ENCODE results near the gene SLC16A3. TPM values are rescaled to one million over a fixed set of nuclear protein-coding genes. Genes with fewer than 3 reads are reported as not detected.

Gene SLC16A3
- total RNA-seq, 1 donor from 2014 or later, result 115 TPM

DNA sequence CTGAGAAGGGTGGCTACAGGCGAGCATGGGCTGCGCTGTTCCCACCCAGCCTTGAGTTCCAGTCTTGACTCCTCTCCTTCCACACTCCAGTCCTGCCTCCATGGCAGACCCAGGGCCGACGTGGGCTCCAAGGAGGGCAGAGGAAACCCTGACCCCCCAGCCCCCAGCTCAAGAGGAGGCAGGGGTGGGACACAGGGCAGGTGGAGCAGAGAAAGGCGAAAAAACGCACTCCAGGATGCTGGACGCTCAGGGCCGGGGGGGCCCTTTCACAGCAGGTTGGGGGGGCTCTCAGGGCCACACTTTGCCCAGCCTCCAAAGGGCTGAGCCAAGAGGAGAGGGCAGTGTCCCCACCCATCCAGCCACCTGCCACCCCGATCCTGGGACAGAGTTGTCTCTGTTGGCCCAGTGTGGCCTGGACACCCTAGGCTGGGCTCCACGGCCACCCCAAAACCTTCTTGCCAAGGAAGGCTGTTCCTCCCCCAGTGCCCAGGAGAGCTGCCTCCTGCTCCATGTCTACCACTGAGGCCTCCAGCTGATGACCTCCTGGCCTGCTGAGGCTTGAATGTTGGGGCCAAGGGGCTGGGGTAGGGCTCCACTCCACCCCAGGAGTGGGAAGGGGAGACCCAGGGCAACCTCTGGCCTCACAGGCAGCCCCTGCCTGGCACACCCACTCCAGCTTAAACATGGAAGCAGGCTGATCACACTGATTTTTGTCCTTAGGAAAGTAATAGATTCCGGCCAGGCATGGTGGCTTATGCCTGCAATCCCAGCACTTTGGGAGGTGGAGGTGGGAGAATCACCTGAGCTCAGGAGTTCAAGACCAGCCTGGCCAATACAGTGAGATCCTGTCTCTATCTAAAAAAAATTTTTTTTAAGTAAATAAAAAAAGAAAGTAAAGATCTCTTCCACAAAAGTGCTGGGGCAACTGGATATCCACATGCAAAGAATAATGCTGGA is 8.8 kb upstream of the SLC16A3 start:
- H3K27ac Mint-ChIP-seq, result no peak overlapping the region
- H3K4me3 Mint-ChIP-seq, result no peak overlapping the region
- no peaks in the 10 kb centered on the region for H3K27me3 Mint-ChIP-seq (ENCODE audit: insufficient read depth)
- no peak for DNase-seq (ENCODE audit: low spot score)
- intact Hi-C loops (cut with micrococcal nuclease), result no loop called here
- no peaks in the 10 kb centered on the region for H3K9me3 Mint-ChIP-seq
- H3K36me3 Mint-ChIP-seq (ENCODE audit: low read depth), result no peaks in the 10 kb centered on the region
- H3K4me1 Mint-ChIP-seq (ENCODE audit: low read depth), result peaks cover 14% of the 10 kb centered on the region

- no peak overlapping the region for H3K4me3 Mint-ChIP-seq
- no peaks in the 10 kb centered on the region for H3K36me3 Mint-ChIP-seq (ENCODE audit: low read depth)
- H3K9me3 Mint-ChIP-seq, result no peaks in the 10 kb centered on the region
- intact Hi-C loops (cut with micrococcal nuclease), result no loop called here
- H3K27me3 Mint-ChIP-seq (ENCODE audit: insufficient read depth), result no peaks in the 10 kb centered on the region
- H3K4me1 Mint-ChIP-seq (ENCODE audit: low read depth), result peaks cover 5% of the 10 kb centered on the region
- DNase-seq (ENCODE audit: low spot score), result no peak
- H3K27ac Mint-ChIP-seq, result peak overlapping the region; percentile 22
These were observed 7.4 kb upstream of the SLC16A3 start for GRCh38 chr17:82221341-82221902.

DNA sequence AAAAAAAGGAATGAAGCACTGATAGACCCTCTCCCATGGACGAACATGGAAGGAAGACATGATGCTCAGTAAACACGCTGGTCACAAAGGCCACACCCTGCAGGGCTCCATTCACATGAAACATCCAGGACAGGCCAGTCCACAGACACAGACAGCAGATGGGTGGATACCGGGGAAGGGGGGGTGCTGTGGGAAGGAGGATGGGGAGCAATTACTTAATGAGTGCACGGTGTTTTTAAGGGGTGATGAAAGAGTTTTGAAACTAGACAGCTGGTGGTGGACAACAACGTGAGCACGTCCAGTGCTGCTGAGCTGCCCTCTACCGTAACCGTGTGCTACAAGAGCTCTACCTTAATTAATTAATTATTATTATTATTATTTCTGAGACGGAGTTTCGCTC is 6.0 kb upstream of the SLC16A3 start:
- H3K4me1 Mint-ChIP-seq (ENCODE audit: low read depth), result no peaks in the 10 kb centered on the region
- H3K36me3 Mint-ChIP-seq (ENCODE audit: low read depth), result no peaks in the 10 kb centered on the region
- H3K27ac Mint-ChIP-seq, result no peak overlapping the region
- H3K4me3 Mint-ChIP-seq, result no peak overlapping the region
- intact Hi-C loops (cut with micrococcal nuclease), result no loop called here
- H3K27me3 Mint-ChIP-seq (ENCODE audit: insufficient read depth), result no peaks in the 10 kb centered on the region
- no peak for DNase-seq (ENCODE audit: low spot score)
- H3K9me3 Mint-ChIP-seq, result no peaks in the 10 kb centered on the region

DNA sequence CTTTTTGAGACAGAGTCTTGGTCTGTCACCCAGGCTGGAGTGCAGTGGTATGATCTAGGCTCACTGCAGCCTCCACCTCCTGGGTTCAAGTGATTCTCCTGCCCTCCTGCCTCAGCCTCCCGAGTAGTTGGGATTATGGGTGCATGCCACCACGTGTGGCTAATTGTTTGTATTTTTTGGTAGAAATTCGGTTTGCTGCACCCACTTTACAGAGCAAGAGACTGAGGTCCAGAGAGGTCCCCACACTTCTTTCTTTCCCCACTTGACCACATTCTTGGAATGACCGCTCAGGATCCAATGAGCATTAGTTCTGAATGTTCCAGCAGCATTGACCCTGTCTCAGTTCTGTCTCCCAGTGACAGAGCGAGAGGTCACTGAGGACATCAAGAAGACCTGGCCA is 5.3 kb upstream of the SLC16A3 start:
- intact Hi-C loops (cut with micrococcal nuclease), result no loop called here
- Mint-ChIP-seq H3K36me3 (ENCODE audit: low read depth) (no peaks in the 10 kb centered on the region), H3K4me1 (ENCODE audit: low read depth) (no peaks in the 10 kb centered on the region), H3K27ac (no peak overlapping the region), H3K27me3 (ENCODE audit: insufficient read depth) (no peaks in the 10 kb centered on the region), H3K9me3 (no peaks in the 10 kb centered on the region), H3K4me3 (no peak overlapping the region)
- DNase-seq (ENCODE audit: low spot score), result no peak

- no peak overlapping the region for H3K4me3 Mint-ChIP-seq
- no peak overlapping the region for H3K27ac Mint-ChIP-seq
- H3K27me3 Mint-ChIP-seq (ENCODE audit: insufficient read depth), result no peaks in the 10 kb centered on the region
- no peaks in the 10 kb centered on the region for H3K36me3 Mint-ChIP-seq (ENCODE audit: low read depth)
- no peaks in the 10 kb centered on the region for H3K4me1 Mint-ChIP-seq (ENCODE audit: low read depth)
- no peaks in the 10 kb centered on the region for H3K9me3 Mint-ChIP-seq
- intact Hi-C loops (cut with micrococcal nuclease), result no loop called here
- DNase-seq (ENCODE audit: low spot score), result no peak
These were observed 4.2 kb upstream of the SLC16A3 start for GRCh38 chr17:82224666-82225065.

GRCh38 chr17:82225368-82226029 is 3.3 kb upstream of the SLC16A3 start:
- Mint-ChIP-seq H3K27ac (no peak overlapping the region), H3K36me3 (ENCODE audit: low read depth) (peaks cover 2% of the 10 kb centered on the region), H3K4me1 (ENCODE audit: low read depth) (peaks cover 5% of the 10 kb centered on the region), H3K4me3 (no peak overlapping the region), H3K27me3 (ENCODE audit: insufficient read depth) (no peaks in the 10 kb centered on the region), H3K9me3 (no peaks in the 10 kb centered on the region)
- DNase-seq (ENCODE audit: low spot score), result no peak
- intact Hi-C loops (cut with micrococcal nuclease), result no loop called here

- Mint-ChIP-seq H3K4me1 (ENCODE audit: low read depth) (peaks cover 5% of the 10 kb centered on the region), H3K9me3 (no peaks in the 10 kb centered on the region), H3K4me3 (no peak overlapping the region), H3K27me3 (ENCODE audit: insufficient read depth) (no peaks in the 10 kb centered on the region), H3K36me3 (ENCODE audit: low read depth) (peaks cover 2% of the 10 kb centered on the region), H3K27ac (no peak overlapping the region)
- DNase-seq (ENCODE audit: low spot score), result no peak
- intact Hi-C loops (cut with micrococcal nuclease), result no loop called here
These were observed 2.6 kb upstream of the SLC16A3 start for GRCh38 chr17:82226146-82226808.

GRCh38 chr17:82226809-82227628 is 1.8 kb upstream of the SLC16A3 start:
- Mint-ChIP-seq H3K27ac (no peak overlapping the region), H3K36me3 (ENCODE audit: low read depth) (peaks cover 2% of the 10 kb centered on the region), H3K27me3 (ENCODE audit: insufficient read depth) (no peaks in the 10 kb centered on the region), H3K9me3 (no peaks in the 10 kb centered on the region), H3K4me3 (peak overlapping the region; percentile 69), H3K4me1 (ENCODE audit: low read depth) (peaks cover 5% of the 10 kb centered on the region)
- intact Hi-C loops (cut with micrococcal nuclease), result no loop called here
- DNase-seq (ENCODE audit: low spot score), result no peak

DNA sequence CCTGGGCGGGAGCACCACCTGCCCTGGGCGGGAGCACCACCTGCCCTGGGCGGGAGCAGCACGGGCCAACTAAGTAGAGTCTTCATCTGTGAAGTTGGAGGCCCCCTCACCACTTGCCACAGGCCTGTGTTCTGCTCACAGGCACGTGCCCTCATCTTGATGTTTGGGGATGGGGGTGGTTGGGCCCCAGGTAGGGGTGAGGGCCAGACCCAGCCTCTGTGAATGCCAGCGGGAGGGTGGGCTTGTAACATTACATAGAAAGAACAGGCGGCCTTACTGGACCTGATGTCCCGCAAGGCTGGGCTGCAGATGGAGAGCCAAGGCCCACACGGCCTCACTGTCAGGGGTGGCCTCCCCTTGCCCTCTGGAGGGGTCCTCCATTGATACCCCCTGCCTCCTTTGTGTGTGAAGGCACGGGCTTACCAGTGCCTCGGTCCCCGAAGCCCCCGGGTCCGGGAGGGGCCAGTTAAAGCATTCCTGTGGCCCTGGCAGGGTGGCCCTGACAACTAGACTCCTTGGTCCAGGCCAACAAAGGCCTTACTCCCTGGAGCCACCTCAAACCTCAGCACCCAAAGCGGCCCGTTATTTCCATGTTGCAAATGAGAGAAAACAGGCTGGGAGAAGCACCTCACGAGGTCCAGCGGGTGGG is 1.1 kb upstream of the SLC16A3 start:
- no peaks in the 10 kb centered on the region for H3K27me3 Mint-ChIP-seq (ENCODE audit: insufficient read depth)
- H3K4me3 Mint-ChIP-seq, result peak overlapping the region; percentile 82
- peaks cover 5% of the 10 kb centered on the region for H3K4me1 Mint-ChIP-seq (ENCODE audit: low read depth)
- intact Hi-C loops (cut with micrococcal nuclease), result loop anchor here (1.0 to 2.0 kb wide), 3 partner anchors 11 to 191 kb away; partner anchors contain the start of genes HEXD and OGFOD3
- peak overlapping the region; percentile 78 for H3K27ac Mint-ChIP-seq
- H3K36me3 Mint-ChIP-seq (ENCODE audit: low read depth), result peaks cover 2% of the 10 kb centered on the region
- no peak for DNase-seq (ENCODE audit: low spot score)
- no peaks in the 10 kb centered on the region for H3K9me3 Mint-ChIP-seq

DNA sequence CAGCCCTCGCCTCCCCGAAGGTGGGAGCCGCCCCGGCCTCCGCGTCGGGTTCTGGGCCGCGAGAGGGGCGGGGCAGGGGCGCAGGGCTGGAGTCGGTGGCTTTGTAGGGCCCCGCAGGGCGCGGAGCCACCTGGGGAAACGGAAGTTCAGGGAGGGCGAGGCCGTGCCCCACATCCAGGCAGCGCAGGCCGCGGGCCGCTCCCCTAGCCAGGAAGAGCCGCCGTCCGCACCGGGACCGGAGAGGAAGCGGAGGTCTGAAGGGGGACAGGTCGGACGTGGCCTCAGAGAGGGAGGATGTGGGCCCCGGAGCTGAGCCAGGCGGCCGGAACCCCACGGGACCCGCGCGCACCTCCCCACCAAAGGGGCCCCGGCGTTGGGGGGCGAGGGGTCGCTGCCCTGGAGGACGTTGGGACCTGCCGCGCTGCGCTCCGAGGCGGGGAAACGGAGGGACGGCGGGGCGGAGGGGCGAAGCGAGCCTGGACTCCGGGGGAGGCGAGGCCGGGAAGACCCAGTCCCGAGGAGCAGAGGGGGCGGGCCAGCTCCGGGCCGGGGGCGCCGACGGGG is 482 bp upstream of the SLC16A3 start:
- peak overlapping the region; percentile 78 for H3K27ac Mint-ChIP-seq

DNA sequence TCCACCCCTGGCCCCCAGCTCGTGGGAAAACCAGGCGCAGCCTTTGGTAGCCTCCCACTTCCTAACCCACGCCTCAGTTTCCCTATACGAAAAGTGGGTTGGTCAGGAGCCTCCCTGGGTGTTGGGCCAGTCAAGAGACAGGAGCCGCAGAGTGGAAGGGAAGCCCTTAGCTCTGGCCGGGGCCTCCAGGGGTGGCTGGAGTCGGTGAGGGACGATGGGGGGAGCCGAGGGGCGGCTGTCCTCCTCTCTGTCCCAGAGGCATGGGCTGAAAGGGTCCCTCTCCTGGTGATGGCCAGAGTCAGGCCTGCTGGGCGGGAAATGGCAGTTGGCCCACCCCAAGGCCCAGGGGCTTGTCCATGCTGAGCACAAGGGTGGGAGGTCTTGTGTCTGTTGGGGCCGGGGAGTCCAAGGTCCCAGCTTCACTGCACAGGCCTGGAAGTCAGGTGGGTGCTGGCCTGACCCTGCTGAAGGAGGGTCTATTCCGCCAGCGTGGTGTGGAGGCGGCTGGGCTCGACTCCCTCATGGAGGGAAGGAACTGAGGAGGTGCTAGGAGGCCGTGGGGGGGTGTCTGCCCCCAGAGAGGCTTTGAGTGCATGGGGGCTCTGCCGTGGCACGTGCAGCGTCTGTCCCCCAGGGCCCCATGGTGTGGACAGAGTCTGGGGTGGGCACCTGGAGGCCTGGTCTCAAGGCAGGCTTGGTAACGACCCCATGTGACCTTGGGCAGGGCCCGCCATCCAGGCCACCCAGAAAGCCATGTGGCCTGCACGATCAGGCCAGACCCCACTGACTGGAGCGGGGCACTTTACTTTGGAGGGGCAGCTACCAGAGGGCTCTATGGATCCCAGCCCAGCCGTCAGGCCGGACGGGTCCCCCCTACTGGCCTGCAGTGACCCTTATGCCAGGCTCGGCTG is 1.1 kb downstream of the SLC16A3 start:
- H3K4me3 Mint-ChIP-seq, result peak overlapping the region; percentile 94
- no peak for DNase-seq (ENCODE audit: low spot score)
- H3K27me3 Mint-ChIP-seq (ENCODE audit: insufficient read depth), result no peaks in the 10 kb centered on the region
- peaks cover 5% of the 10 kb centered on the region for H3K4me1 Mint-ChIP-seq (ENCODE audit: low read depth)
- no peaks in the 10 kb centered on the region for H3K9me3 Mint-ChIP-seq
- intact Hi-C loops (cut with micrococcal nuclease), result loop anchor here (2.0 kb wide), 1 partner anchor 189 kb away; the partner anchor contains the start of genes HEXD and OGFOD3
- peaks cover 2% of the 10 kb centered on the region for H3K36me3 Mint-ChIP-seq (ENCODE audit: low read depth)
- H3K27ac Mint-ChIP-seq, result peak overlapping the region; percentile 90

More for the DNA sequence above, 482 bp upstream of the SLC16A3 start:
- Mint-ChIP-seq H3K27me3 (ENCODE audit: insufficient read depth) (no peaks in the 10 kb centered on the region), H3K36me3 (ENCODE audit: low read depth) (peaks cover 2% of the 10 kb centered on the region), H3K9me3 (no peaks in the 10 kb centered on the region), H3K4me3 (peak overlapping the region; percentile 82), H3K4me1 (ENCODE audit: low read depth) (peaks cover 5% of the 10 kb centered on the region)
- peak; percentile 68 for DNase-seq (ENCODE audit: low spot score)
- intact Hi-C loops (cut with micrococcal nuclease), result loop anchor here (1.0 to 2.0 kb wide), 3 partner anchors 12 to 190 kb away; partner anchors contain the start of genes HEXD and OGFOD3
